Cardiac muscle cell (in vitro differentiated cells and primary cell): ENCODE results near the gene PRKCSH. TPM values are rescaled to one million over a fixed set of nuclear protein-coding genes. Genes with fewer than 3 reads are reported as not detected.

Experiments
- DNase-seq, 2 donors: peaks; one replicate each; pipeline versions ENCODE4 v3.0.0 to v3.0.0-alpha.2; 2010 to 2017; ENCODE audit warnings: low read depth in 1 of 2, low spot score in 1 of 2
- H3K27ac ChIP-seq: fragments of 200-600 bp; sonication (generic); 2 replicates; pipeline ENCODE4 v1.5.1; 2016
- H3K27me3 ChIP-seq: fragments of 200-600 bp; sonication (generic); 2 replicates; pipeline ENCODE4 v1.6.0; 2016; ENCODE audit warnings: control low read depth
- H3K36me3 ChIP-seq: fragments of 200-600 bp; sonication (generic); 2 replicates; pipeline ENCODE4 v1.5.1; 2016; ENCODE audit warnings: control low read depth
- H3K4me1 ChIP-seq: fragments of 200-600 bp; sonication (generic); 2 replicates; pipeline ENCODE4 v1.8.1; 2017; ENCODE audit warnings: low read depth, mild to moderate bottlenecking, mixed run types
- H3K4me3 ChIP-seq: fragments of 200-600 bp; sonication (generic); 2 replicates; pipeline ENCODE4 v1.5.1; 2016; ENCODE audit warnings: mild to moderate bottlenecking
- H3K9me3 ChIP-seq: fragments of 200-600 bp; sonication (generic); 2 replicates; pipeline ENCODE4 v1.5.1; 2017; ENCODE audit warnings: low read depth, mild to moderate bottlenecking, control low read depth
- polyA plus RNA-seq: library from polyadenylated mRNA; unstranded; fragments of >200 nt; fragmentation: Nextera tagmentation; extraction: Ambion mirVana; gene quantifications from 2 replicates; pipeline ENCODE4 v1.2.1, GENCODE V29; 2016
- total RNA-seq: library from RNA; depleted of rRNA; stranded (reverse); fragments of >200 nt; gene quantifications from 2 replicates; pipeline ENCODE4 v1.2.3, GENCODE V29; 2016
- TF ChIP-seq, protein P1 (sequence below): IDR thresholded peaks from 2 replicates; pipeline ENCODE4 v1.5.1; 2012; ENCODE audit warnings: low read depth, mild to moderate bottlenecking, low read length

The PRKCSH gene
- total and polyA plus RNA-seq, 2 experiments from 2014 or later = 151 to 162 TPM

GRCh38 chr19:11495885-11496284, 60.5 kb downstream of the PRKCSH start:
- H3K9me3 ChIP-seq = no peaks in the 10 kb centered on the region
- no peak overlapping the region for H3K4me3 ChIP-seq
- H3K27me3 ChIP-seq = no peaks in the 10 kb centered on the region
- no peak overlapping the region for H3K27ac ChIP-seq
- TF ChIP-seq, protein P1, sequence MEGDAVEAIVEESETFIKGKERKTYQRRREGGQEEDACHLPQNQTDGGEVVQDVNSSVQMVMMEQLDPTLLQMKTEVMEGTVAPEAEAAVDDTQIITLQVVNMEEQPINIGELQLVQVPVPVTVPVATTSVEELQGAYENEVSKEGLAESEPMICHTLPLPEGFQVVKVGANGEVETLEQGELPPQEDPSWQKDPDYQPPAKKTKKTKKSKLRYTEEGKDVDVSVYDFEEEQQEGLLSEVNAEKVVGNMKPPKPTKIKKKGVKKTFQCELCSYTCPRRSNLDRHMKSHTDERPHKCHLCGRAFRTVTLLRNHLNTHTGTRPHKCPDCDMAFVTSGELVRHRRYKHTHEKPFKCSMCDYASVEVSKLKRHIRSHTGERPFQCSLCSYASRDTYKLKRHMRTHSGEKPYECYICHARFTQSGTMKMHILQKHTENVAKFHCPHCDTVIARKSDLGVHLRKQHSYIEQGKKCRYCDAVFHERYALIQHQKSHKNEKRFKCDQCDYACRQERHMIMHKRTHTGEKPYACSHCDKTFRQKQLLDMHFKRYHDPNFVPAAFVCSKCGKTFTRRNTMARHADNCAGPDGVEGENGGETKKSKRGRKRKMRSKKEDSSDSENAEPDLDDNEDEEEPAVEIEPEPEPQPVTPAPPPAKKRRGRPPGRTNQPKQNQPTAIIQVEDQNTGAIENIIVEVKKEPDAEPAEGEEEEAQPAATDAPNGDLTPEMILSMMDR = no peak
- peaks cover 9% of the 10 kb centered on the region for H3K4me1 ChIP-seq
- DNase-seq = no peak
- peaks cover 7% of the 10 kb centered on the region for H3K36me3 ChIP-seq

DNA sequence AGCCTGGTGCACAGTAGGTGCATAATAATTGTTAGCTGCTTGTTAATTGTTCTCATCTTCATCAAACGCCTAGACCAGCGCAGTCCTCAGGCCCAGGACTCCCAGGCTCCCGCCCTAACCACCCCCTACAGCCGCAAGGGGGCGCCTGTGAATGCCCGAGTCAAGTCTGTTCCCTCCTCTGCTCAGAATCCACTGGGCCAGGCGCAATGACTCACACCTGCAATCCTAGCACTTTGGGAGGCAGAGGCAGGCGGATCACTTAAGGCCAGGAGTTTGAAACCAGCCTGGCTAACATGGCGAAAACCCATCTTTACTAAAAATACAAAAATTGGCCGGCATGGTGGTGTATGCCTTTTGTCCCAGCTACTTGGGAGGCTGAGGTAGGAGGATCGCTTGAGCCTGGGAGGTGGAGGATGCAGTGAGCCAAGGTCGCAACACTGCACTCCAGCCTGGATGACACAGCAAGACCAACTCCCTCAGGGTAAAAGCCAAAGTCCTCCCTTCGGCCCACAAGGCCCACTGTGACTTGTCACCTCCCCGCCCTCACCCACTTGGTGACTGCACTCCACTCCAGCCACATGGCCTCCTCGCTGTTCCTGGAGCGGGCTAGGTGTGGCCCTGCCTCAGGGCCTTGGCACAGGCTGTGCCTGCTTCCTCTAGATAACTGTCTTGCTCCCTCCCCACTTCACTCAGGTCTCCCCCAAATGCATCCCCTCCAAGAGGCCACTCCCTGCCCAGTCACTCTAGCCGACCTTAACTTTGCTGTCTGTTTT, 61.1 kb downstream of the PRKCSH start:
- no peak overlapping the region for H3K27ac ChIP-seq
- H3K4me1 ChIP-seq = peaks cover 9% of the 10 kb centered on the region
- TF ChIP-seq, protein P1 = peak; percentile 74
- H3K9me3 ChIP-seq = no peaks in the 10 kb centered on the region
- DNase-seq = peak; percentile 73 to 88
- no peaks in the 10 kb centered on the region for H3K27me3 ChIP-seq
- no peak overlapping the region for H3K4me3 ChIP-seq
- peaks cover 6% of the 10 kb centered on the region for H3K36me3 ChIP-seq

DNA sequence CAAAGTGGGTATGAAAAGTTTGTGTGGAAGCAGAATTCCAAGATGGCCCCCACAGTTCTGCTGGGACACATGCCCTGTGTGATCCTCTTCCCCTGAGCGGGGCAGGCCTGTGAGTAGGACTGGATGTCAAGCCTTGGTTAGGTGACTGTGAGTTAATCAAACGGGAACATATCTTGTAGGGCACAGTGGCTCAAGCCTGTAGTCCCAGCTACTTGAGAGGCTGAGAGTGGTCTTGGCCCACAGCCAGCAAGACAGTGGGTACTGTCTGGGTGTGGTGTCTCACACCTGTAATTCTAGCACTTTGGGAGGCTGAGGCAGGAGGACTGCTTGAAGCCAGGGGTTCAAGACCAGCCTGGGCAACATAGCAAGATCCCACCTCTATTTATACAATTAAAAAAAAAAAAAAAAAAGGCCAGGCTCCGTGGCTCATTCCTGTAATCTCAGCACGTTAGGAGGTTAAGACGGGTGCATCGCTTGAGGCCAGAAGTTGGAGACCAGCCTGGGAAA, 63.8 kb downstream of the PRKCSH start:
- Histone ChIP-seq H3K4me1 (peaks cover 10% of the 10 kb centered on the region), H3K9me3 (no peaks in the 10 kb centered on the region), H3K27ac (no peak overlapping the region), H3K27me3 (no peaks in the 10 kb centered on the region), H3K36me3 (peaks cover 3% of the 10 kb centered on the region), H3K4me3 (no peak overlapping the region)
- TF ChIP-seq, protein P1 = no peak
- DNase-seq = no peak

DNA sequence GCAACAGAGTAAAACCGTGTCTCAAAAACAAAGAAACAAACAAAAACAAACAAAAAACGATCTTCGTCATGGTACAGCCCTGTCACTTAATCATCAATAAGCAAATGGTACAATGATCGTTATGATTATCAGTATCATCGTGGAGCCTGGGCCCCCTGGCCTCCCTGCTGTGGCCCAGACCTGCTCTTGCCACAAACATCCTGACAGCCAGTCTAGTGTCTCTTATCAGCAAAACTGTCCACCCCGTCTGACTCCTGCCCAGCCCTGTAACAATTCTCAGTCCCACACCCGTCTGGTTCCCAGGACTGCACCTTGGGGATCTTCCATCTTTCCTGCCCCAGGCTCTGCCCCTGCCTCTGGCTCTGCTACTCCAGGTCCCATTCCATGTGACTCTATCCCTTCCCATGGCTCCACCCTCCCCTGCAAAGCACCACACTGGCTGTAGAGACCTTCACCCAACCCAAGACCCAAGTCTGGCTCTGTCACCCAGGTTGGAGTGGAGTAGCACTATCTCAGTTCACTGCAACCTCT, 64.5 kb downstream of the PRKCSH start:
- peak in 1 of 2 donors; percentile 11 for DNase-seq
- H3K4me3 ChIP-seq = no peak overlapping the region
- TF ChIP-seq, protein P1 = no peak
- H3K27me3 ChIP-seq = no peaks in the 10 kb centered on the region
- H3K9me3 ChIP-seq = no peaks in the 10 kb centered on the region
- H3K36me3 ChIP-seq = peaks cover 3% of the 10 kb centered on the region
- peaks cover 13% of the 10 kb centered on the region for H3K4me1 ChIP-seq
- peak overlapping the region; percentile 60 for H3K27ac ChIP-seq

Other genes starting within 250 kb of the PRKCSH start
- 73.0 and 106 TPM in 2 replicates for gene KANK2, start 238.1 kb upstream of the PRKCSH start, total RNA-seq
- gene KANK2, start 238.1 kb upstream of the PRKCSH start, polyA plus RNA-seq = 38.9 and 43.9 TPM in 2 replicates
- gene ANGPTL8, start 196.0 kb upstream of the PRKCSH start, total RNA-seq = 1.5 TPM in 1 of 2 replicates, not detected in the other
- gene ANGPTL8, start 196.0 kb upstream of the PRKCSH start, polyA plus RNA-seq = 0.71 and 1.7 TPM in 2 replicates
- gene DOCK6, start 173.1 kb upstream of the PRKCSH start, total RNA-seq = 9.1 and 75.6 TPM in 2 replicates
- gene DOCK6, start 173.1 kb upstream of the PRKCSH start, polyA plus RNA-seq = 12.2 and 21.5 TPM in 2 replicates
- not detected in 2 replicates for gene TSPAN16, start 139.5 kb upstream of the PRKCSH start, total RNA-seq
- not detected in 2 replicates for gene TSPAN16, start 139.5 kb upstream of the PRKCSH start, polyA plus RNA-seq
- 14.6 and 19.1 TPM in 2 replicates for gene RAB3D, start 96.0 kb upstream of the PRKCSH start, total RNA-seq
- gene RAB3D, start 96.0 kb upstream of the PRKCSH start, polyA plus RNA-seq = 10.2 and 10.8 TPM in 2 replicates
- gene TMEM205, start 89.4 kb upstream of the PRKCSH start, total RNA-seq = 137 and 250 TPM in 2 replicates
- 110 and 154 TPM in 2 replicates for gene TMEM205, start 89.4 kb upstream of the PRKCSH start, polyA plus RNA-seq
- 3.8 and 9.3 TPM in 2 replicates for gene CCDC159, start 89.1 kb upstream of the PRKCSH start, total RNA-seq
- 8.7 and 9.7 TPM in 2 replicates for gene CCDC159, start 89.1 kb upstream of the PRKCSH start, polyA plus RNA-seq
- gene PLPPR2, start 80.2 kb upstream of the PRKCSH start, total RNA-seq = 7.3 and 13.4 TPM in 2 replicates
- gene PLPPR2, start 80.2 kb upstream of the PRKCSH start, polyA plus RNA-seq = 14.9 and 15.6 TPM in 2 replicates
- 2.1 and 5.4 TPM in 2 replicates for gene SWSAP1, start 61.0 kb upstream of the PRKCSH start, total RNA-seq
- gene SWSAP1, start 61.0 kb upstream of the PRKCSH start, polyA plus RNA-seq = 7.2 and 7.5 TPM in 2 replicates
- gene EPOR, start 51.3 kb upstream of the PRKCSH start, total RNA-seq = 47.1 and 53.7 TPM in 2 replicates
- gene EPOR, start 51.3 kb upstream of the PRKCSH start, polyA plus RNA-seq = 46.8 and 54.0 TPM in 2 replicates
- 29.2 and 52.1 TPM in 2 replicates for gene RGL3, start 16.3 kb upstream of the PRKCSH start, total RNA-seq
- gene RGL3, start 16.3 kb upstream of the PRKCSH start, polyA plus RNA-seq = 32.2 and 38.9 TPM in 2 replicates
- gene ODAD3, start 514 bp upstream of the PRKCSH start, total RNA-seq = 3.8 and 3.9 TPM in 2 replicates
- gene ODAD3, start 514 bp upstream of the PRKCSH start, polyA plus RNA-seq = 3.4 and 5.1 TPM in 2 replicates
- gene ELAVL3, start 45.4 kb downstream of the PRKCSH start, total RNA-seq = 0.09 and 0.18 TPM in 2 replicates
- 0.10 TPM in 1 of 2 replicates, not detected in the other for gene ELAVL3, start 45.4 kb downstream of the PRKCSH start, polyA plus RNA-seq
- 13.8 and 19.0 TPM in 2 replicates for gene ZNF653, start 70.2 kb downstream of the PRKCSH start, total RNA-seq
- 10.6 and 14.4 TPM in 2 replicates for gene ZNF653, start 70.2 kb downstream of the PRKCSH start, polyA plus RNA-seq
- 71.5 and 91.3 TPM in 2 replicates for gene ECSIT, start 93.5 kb downstream of the PRKCSH start, total RNA-seq
- 56.6 and 64.0 TPM in 2 replicates for gene ECSIT, start 93.5 kb downstream of the PRKCSH start, polyA plus RNA-seq
- gene CNN1, start 103.2 kb downstream of the PRKCSH start, total RNA-seq = 288 and 520 TPM in 2 replicates
- gene CNN1, start 103.2 kb downstream of the PRKCSH start, polyA plus RNA-seq = 219 and 388 TPM in 2 replicates
- gene ELOF1, start 123.6 kb downstream of the PRKCSH start, total RNA-seq = 44.3 and 45.3 TPM in 2 replicates
- gene ELOF1, start 123.6 kb downstream of the PRKCSH start, polyA plus RNA-seq = 80.2 and 98.6 TPM in 2 replicates
- gene ACP5, start 142.0 kb downstream of the PRKCSH start, total RNA-seq = 1.9 TPM in 1 of 2 replicates, not detected in the other
- gene ACP5, start 142.0 kb downstream of the PRKCSH start, polyA plus RNA-seq = 1.1 and 1.2 TPM in 2 replicates
- 19.9 and 23.0 TPM in 2 replicates for gene ZNF627, start 161.8 kb downstream of the PRKCSH start, total RNA-seq
- 17.5 and 19.4 TPM in 2 replicates for gene ZNF627, start 161.8 kb downstream of the PRKCSH start, polyA plus RNA-seq